CD4-positive, CD25-positive, alpha-beta regulatory T cell (primary cell): ENCODE measurements around the gene FBXO24. TPM values are rescaled to one million over a fixed set of nuclear protein-coding genes. Genes with fewer than 3 reads are reported as not detected.
"Not testable (repeated sequence)": the region's sequence is repeated elsewhere in the genome, so short reads cannot be mapped to it uniquely, and the experiment has no call there.

ENCODE experiments used
- ATAC-seq, 2 donors: fragments of 150-1000 bp; cut with Tn5 transposase; one replicate each; pipeline ENCODE4 v1.10.0; 2021; ENCODE audit warnings: low read depth in 2 of 2, moderate number of reproducible peaks in 2 of 2, moderate library complexity in 1 of 2
- DNase-seq, 3 donors: peaks; one replicate each; pipeline versions ENCODE4 v3.0.0 to v3.0.0-alpha.2; 2012 to 2022; ENCODE audit warnings: mixed read lengths in 1 of 3
- H3K27ac ChIP-seq: one replicate; pipeline ENCODE4 v1.7.0; 2013; ENCODE audit warnings: mild to moderate bottlenecking, low read length; ENCODE audit not compliant: insufficient read depth, poor library complexity, severe bottlenecking
- H3K27me3 ChIP-seq: one replicate; pipeline ENCODE4 v1.7.0; 2013; ENCODE audit warnings: low read length; ENCODE audit not compliant: control insufficient read depth, insufficient read depth
- H3K36me3 ChIP-seq: one replicate; pipeline ENCODE4 v1.7.0; 2013; ENCODE audit warnings: mild to moderate bottlenecking, low read length, moderate library complexity; ENCODE audit not compliant: control insufficient read depth, insufficient read depth
- H3K4me1 ChIP-seq: 2 replicates; pipeline ENCODE4 v1.7.0; 2013; ENCODE audit warnings: mild to moderate bottlenecking, low read length; ENCODE audit not compliant: insufficient read depth, control insufficient read depth, poor library complexity, severe bottlenecking
- H3K4me3 ChIP-seq: one replicate; pipeline ENCODE4 v1.7.0; 2013; ENCODE audit warnings: low read depth, mild to moderate bottlenecking, low read length, moderate library complexity
- H3K9me3 ChIP-seq, 2 experiments: 1 replicate in 1 of 2; 2 replicates in 1 of 2; pipeline ENCODE4 v1.7.0; 2013; ENCODE audit warnings: low read length in 2 of 2, mild to moderate bottlenecking in 1 of 2, moderate library complexity in 1 of 2; ENCODE audit not compliant: control insufficient read depth in 2 of 2
- H3K27ac Mint-ChIP-seq, 3 donors: one replicate each; pipeline ENCODE4 v1.8.0; 2020 to 2022; ENCODE audit warnings: mild to moderate bottlenecking in 3 of 3, mixed read lengths in 3 of 3, moderate library complexity in 2 of 3
- H3K27me3 Mint-ChIP-seq: one replicate; pipeline ENCODE4 v1.8.0; 2022; ENCODE audit warnings: mild to moderate bottlenecking, mixed read lengths
- H3K36me3 Mint-ChIP-seq: one replicate; pipeline ENCODE4 v1.8.0; 2020; ENCODE audit warnings: mixed read lengths
- H3K4me1 Mint-ChIP-seq, 4 donors: one replicate each; pipeline ENCODE4 v1.8.0; 2020 to 2022; ENCODE audit warnings: mixed read lengths in 4 of 4, mild to moderate bottlenecking in 1 of 4
- H3K4me3 Mint-ChIP-seq, 4 donors: one replicate each; pipeline ENCODE4 v1.8.0; 2020 to 2022; ENCODE audit warnings: mild to moderate bottlenecking in 4 of 4, mixed read lengths in 4 of 4, moderate library complexity in 3 of 4
- H3K9me3 Mint-ChIP-seq, 7 donors: one replicate each; pipeline ENCODE4 v1.8.0; 2020 to 2022; ENCODE audit warnings: mixed read lengths in 7 of 7, mild to moderate bottlenecking in 3 of 7, moderate library complexity in 2 of 7
- polyA plus RNA-seq, 4 donors: library from polyadenylated mRNA; unstranded; fragments of 300-500 nt; fragmentation: Illumina TruSeq; gene quantifications; one replicate each; pipeline ENCODE4 v1.2.3, GENCODE V29; 2021
- total RNA-seq: library from RNA; stranded (reverse); gene quantifications from one replicate; pipeline ENCODE4 v1.2.3, GENCODE V29; 2022

Gene FBXO24
- not detected for total RNA-seq
- under 1 TPM in 3 of 4 donors, not detected in 1; 0.21 to 0.26 (median 0.22) TPM for polyA plus RNA-seq

- peak within 1 kb of the TSS; percentile 88 to 100 (median 98) for H3K4me3 Mint-ChIP-seq
- peak within 1 kb of the TSS; percentile 91 to 97 (median 97) for H3K27ac Mint-ChIP-seq
- H3K27me3 Mint-ChIP-seq: peaks cover 10% of the 10 kb centered on the region
- Histone ChIP-seq H3K4me1 (peaks cover 46% of the 10 kb centered on the region), H3K9me3 (no peaks in the 10 kb centered on the region), H3K36me3 (peaks cover 11% of the 10 kb centered on the region), H3K27ac (peak within 1 kb of the TSS; percentile 97), H3K27me3 (no peaks in the 10 kb centered on the region), H3K4me3 (peak within 1 kb of the TSS; percentile 86)
- DNase-seq (peak; percentile 99 to 100 (median 100)), ATAC-seq (peak; percentile 84 to 86)
- H3K4me1 Mint-ChIP-seq: peaks cover 0 to 37% (median 13%) of the 10 kb centered on the region in 4 donors
- no peaks in the 10 kb centered on the region for H3K9me3 Mint-ChIP-seq
- no peaks in the 10 kb centered on the region for H3K36me3 Mint-ChIP-seq
These were observed at the start of gene FBXO24 for GRCh38 chr7:100586266-100587025. Gene FBXO24 (plus strand): TSS chr7:100586328. CDS start chr7:100586626, 298 bp downstream.

GRCh38 chr7:100536695-100537094, 49.4 kb upstream of the FBXO24 start:
- DNase-seq, H3K36me3 ChIP-seq, H3K9me3 ChIP-seq, H3K27me3 Mint-ChIP-seq, H3K27ac ChIP-seq, H3K27me3 ChIP-seq, ATAC-seq, H3K9me3 Mint-ChIP-seq, H3K36me3 Mint-ChIP-seq, H3K4me3 ChIP-seq: not testable (repeated sequence)
- Mint-ChIP-seq H3K27ac (peak overlapping the region in 1 of 3 donors; percentile 23), H3K4me3 (peak overlapping the region in 1 of 4 donors; percentile 37), H3K4me1 (peaks cover 8 to 30% (median 18%) of the 10 kb centered on the region in 4 donors)
- H3K4me1 ChIP-seq: peaks cover 21% of the 10 kb centered on the region

- Mint-ChIP-seq H3K27ac (peak overlapping the region; percentile 56 to 88 (median 79)), H3K4me1 (peaks cover 16 to 46% (median 30%) of the 10 kb centered on the region in 4 donors), H3K4me3 (peak overlapping the region; percentile 93 to 100 (median 98)), H3K27me3 (no peaks in the 10 kb centered on the region), H3K36me3 (peaks cover 4% of the 10 kb centered on the region), H3K9me3 (no peaks in the 10 kb centered on the region)
- Histone ChIP-seq H3K9me3 (no peaks in the 10 kb centered on the region), H3K27me3 (no peaks in the 10 kb centered on the region), H3K27ac (peak overlapping the region; percentile 65), H3K4me1 (peaks cover 37% of the 10 kb centered on the region), H3K36me3 (no peaks in the 10 kb centered on the region), H3K4me3 (peak overlapping the region; percentile 88)
- DNase-seq: no peak
- ATAC-seq: no peak
These were observed 47.8 kb upstream of the FBXO24 start for GRCh38 chr7:100538348-100538653.

- Mint-ChIP-seq H3K36me3 (peaks cover 4% of the 10 kb centered on the region), H3K4me1 (peaks cover 22 to 51% (median 36%) of the 10 kb centered on the region in 4 donors), H3K4me3 (peak within 1 kb of the TSS; percentile 93 to 100 (median 98)), H3K27me3 (no peaks in the 10 kb centered on the region), H3K27ac (peak within 1 kb of the TSS; percentile 88 to 96 (median 92)), H3K9me3 (no peaks in the 10 kb centered on the region)
- peak within 1 kb of the TSS; percentile 74 for H3K27ac ChIP-seq
- H3K4me3 ChIP-seq: peak within 1 kb of the TSS; percentile 92
- no peaks in the 10 kb centered on the region for H3K27me3 ChIP-seq
- H3K4me1 ChIP-seq: peaks cover 43% of the 10 kb centered on the region
- DNase-seq (peak; percentile 100), ATAC-seq (peak; percentile 96)
- H3K9me3 ChIP-seq: no peaks in the 10 kb centered on the region
- no peaks in the 10 kb centered on the region for H3K36me3 ChIP-seq
These were observed 47.3 kb upstream of the FBXO24 start, which contains the start of gene AGFG2 for GRCh38 chr7:100538654-100539435. Gene AGFG2 (plus strand): TSS chr7:100539203. CDS start chr7:100539347, 144 bp downstream.

- no peaks in the 10 kb centered on the region for H3K9me3 Mint-ChIP-seq
- Histone ChIP-seq H3K4me1 (peaks cover 49% of the 10 kb centered on the region), H3K4me3 (peak overlapping the region; percentile 92), H3K36me3 (no peaks in the 10 kb centered on the region), H3K9me3 (no peaks in the 10 kb centered on the region), H3K27me3 (no peaks in the 10 kb centered on the region), H3K27ac (peak overlapping the region; percentile 74)
- peaks cover 4% of the 10 kb centered on the region for H3K36me3 Mint-ChIP-seq
- peaks cover 28 to 58% (median 43%) of the 10 kb centered on the region in 4 donors for H3K4me1 Mint-ChIP-seq
- peak overlapping the region; percentile 93 to 100 (median 98) for H3K4me3 Mint-ChIP-seq
- peak overlapping the region in 2 of 3 donors; percentile 88 to 90 for H3K27ac Mint-ChIP-seq
- ATAC-seq: no peak
- DNase-seq: no peak
- no peaks in the 10 kb centered on the region for H3K27me3 Mint-ChIP-seq
These were observed 46.6 kb upstream of the FBXO24 start for GRCh38 chr7:100539436-100540006.

- no peaks in the 10 kb centered on the region for H3K9me3 ChIP-seq
- Mint-ChIP-seq H3K27me3 (no peaks in the 10 kb centered on the region), H3K4me3 (peak overlapping the region; percentile 84 to 100 (median 94)), H3K9me3 (no peaks in the 10 kb centered on the region), H3K27ac (peak overlapping the region; percentile 45 to 90 (median 85)), H3K36me3 (peaks cover 4% of the 10 kb centered on the region), H3K4me1 (peaks cover 34 to 65% (median 49%) of the 10 kb centered on the region in 4 donors)
- peaks cover 55% of the 10 kb centered on the region for H3K4me1 ChIP-seq
- peak overlapping the region; percentile 92 for H3K4me3 ChIP-seq
- DNase-seq (no peak), ATAC-seq (no peak)
- peak overlapping the region; percentile 74 for H3K27ac ChIP-seq
- H3K27me3 ChIP-seq: no peaks in the 10 kb centered on the region
- H3K36me3 ChIP-seq: no peaks in the 10 kb centered on the region
These were observed 45.9 kb upstream of the FBXO24 start for GRCh38 chr7:100540073-100540723.

GRCh38 chr7:100541309-100541708, 44.8 kb upstream of the FBXO24 start:
- not testable (repeated sequence) for H3K27ac ChIP-seq, H3K36me3 ChIP-seq, H3K27me3 Mint-ChIP-seq, H3K27me3 ChIP-seq, H3K9me3 ChIP-seq, ATAC-seq, H3K36me3 Mint-ChIP-seq, DNase-seq, H3K9me3 Mint-ChIP-seq
- peaks cover 67% of the 10 kb centered on the region for H3K4me1 ChIP-seq
- H3K4me3 ChIP-seq: peak overlapping the region; percentile 80
- H3K4me1 Mint-ChIP-seq: peaks cover 35 to 76% (median 58%) of the 10 kb centered on the region in 4 donors
- H3K27ac Mint-ChIP-seq: peak overlapping the region; percentile 1 to 99 (median 92)
- H3K4me3 Mint-ChIP-seq: peak overlapping the region; percentile 84 to 100 (median 94)
